Kidney capillary endothelial cell (primary cell): ENCODE measurements around the gene MEOX2.

Source experiments
- DNase-seq: peaks from one replicate; pipeline ENCODE4 v3.0.0-alpha.2; 2018; ENCODE audit warnings: low spot score

Gene MEOX2

DNA sequence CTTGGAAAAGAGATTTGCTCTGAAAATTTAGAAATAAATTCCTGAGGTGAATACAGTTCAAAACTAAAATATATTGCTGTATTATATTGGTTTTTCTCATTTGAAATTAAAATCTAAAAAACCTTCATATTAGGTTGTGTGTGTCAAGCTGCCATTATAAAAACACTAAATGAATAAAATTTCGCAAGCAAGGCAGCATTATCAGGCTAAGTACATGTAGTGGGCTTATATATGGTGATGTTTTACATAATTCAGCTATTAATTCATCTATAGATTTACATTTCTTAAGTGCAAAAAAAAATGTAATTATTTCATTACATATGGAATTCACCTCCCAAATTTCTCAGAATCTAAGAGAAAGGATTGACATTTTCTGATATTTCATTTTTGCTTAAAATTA, 5.3 kb downstream of the MEOX2 start:
- DNase-seq: no peak

DNA sequence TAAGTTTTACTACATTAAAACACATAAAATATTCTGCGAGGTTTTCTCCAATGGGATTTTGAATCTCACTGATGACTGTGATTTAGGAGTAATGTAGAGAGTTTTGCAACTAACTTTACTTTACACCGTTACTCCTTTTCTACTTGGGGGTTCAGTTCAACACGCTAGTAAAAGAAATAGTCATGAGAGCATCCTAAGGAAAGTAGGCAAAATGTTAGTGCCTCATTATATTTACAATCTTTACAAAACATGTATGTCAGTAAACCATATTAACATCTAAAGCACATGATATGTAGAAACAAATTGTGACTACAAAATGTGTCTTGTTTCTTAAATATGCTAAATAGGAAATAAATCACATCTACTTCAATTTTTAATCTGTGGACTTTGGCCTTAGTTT, 6.0 kb downstream of the MEOX2 start:
- no peak for DNase-seq

GRCh38 chr7:15679306-15679705, 7.2 kb downstream of the MEOX2 start:
- DNase-seq: no peak

DNA sequence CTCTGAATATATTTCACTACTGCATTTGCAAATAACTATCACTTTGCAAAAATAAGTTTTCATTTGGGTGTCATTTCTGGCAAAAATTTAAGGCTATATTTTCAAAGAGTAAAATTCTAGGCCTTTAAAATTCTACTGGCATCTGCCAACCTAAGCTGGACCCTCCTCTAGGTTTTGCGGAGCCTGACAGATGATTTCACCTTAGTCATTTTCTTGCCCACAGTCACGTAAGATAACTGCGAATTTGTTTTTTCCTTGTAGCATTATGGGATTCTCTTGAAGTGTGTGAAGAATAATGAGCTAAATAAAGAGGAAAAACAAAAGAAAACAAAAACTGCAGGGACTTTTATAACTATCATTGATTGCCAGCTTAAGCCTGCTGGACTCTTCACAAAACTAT, 7.8 kb downstream of the MEOX2 start:
- DNase-seq: no peak

DNA sequence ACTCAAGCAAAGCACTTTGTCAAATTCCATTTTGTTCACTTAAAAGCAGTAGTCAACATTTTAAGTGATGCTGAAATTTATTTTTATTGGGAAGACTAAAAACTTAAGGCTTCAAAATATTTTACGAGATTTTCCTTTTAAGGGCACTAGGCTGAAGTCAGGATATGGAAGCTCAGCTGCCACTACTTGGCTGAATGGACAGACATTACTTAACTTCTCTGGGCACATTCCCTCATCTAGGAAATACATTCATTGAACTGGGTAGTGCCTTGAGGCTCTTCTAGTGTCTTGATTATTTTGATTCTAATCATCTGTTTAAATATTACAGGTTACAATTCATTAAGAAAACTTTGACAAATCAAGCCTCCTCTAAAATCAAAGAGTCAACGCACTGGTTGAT, 11.1 kb downstream of the MEOX2 start:
- no peak for DNase-seq

DNA sequence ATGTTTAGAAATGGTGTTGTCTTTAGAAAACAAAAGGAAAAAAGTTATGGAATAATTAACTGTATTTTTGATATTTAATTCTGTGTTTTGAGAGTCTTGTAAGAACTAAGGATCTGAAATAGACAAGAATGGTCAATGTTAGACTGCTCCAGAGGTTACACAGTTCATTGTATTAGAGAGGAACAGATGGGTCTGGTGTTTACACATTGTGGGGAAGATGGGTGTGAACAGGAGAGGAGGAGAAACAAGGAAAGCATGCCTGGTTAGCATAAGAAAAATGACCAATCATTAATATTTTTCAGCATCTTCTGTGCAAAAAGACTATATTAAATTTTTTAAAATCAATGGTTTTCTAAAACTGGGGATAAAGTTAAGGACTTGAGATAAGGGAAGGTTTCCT, 11.9 kb downstream of the MEOX2 start:
- no peak for DNase-seq

- no peak for DNase-seq
These were observed 16.9 kb downstream of the MEOX2 start for GRCh38 chr7:15669443-15670090.

- no peak for DNase-seq
These were observed 18.5 kb downstream of the MEOX2 start for GRCh38 chr7:15667991-15668390.

DNA sequence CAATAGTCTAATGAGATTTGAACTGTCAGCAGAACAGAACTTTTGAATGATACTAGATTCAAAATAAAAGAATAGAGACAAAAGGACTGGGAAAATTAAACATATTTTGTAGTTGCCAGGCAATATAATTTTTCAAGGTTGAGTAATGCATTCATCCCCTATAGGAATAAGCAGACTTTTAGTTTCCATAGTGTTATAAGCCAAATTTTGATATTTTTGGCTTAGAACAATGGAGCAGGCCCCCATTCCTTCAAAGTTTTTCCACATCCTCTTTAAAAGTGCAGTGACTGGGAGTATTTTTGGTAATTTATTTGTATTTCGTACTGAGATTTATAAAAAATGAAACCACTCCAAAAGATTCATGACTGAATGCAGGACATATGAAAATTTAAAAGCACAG, 24.0 kb downstream of the MEOX2 start:
- DNase-seq: no peak

- no peak for DNase-seq
These were observed 28.2 kb downstream of the MEOX2 start for GRCh38 chr7:15658247-15658646.

GRCh38 chr7:15652776-15653290, 33.6 kb downstream of the MEOX2 start:
- DNase-seq: no peak

DNA sequence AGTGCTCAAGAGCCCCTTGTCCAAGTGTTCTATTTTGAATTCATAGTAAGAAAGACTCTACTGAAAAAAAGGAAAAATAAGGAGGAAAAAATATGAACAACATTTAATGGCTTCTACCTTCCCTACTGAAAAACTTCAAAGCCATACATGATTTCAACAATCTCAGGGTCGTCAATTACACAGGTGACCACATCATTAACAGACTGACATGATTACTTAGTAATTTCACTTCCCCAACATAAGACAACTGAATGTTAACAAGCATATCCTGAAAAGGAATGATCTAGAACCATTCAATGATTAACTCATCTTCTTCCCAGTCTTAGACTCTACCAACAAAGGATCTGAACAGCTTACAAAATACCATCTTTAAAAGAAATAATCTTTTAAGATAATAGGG, 34.8 kb downstream of the MEOX2 start:
- DNase-seq: no peak

- DNase-seq: no peak
These were observed 35.7 kb downstream of the MEOX2 start for GRCh38 chr7:15650787-15651186.

GRCh38 chr7:15648461-15648961, 38.0 kb downstream of the MEOX2 start:
- no peak for DNase-seq

DNA sequence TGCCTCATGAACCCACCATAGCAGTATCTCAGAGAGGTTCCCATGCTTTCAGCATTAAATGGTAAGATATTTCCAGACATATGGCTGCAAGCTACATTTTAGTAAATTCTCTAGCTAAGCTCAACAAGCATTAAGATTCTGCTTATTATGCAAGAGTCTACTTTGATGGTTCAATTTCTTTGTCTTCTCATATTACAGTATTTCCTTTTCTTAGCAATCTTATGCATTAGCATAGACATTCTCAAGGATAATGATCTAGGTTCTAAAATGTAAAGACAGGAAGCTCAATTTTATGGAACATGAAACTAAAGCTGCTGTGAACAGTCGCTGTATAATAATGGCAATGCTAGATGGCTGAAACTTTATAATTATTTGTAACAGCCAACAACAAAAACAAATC, 39.2 kb downstream of the MEOX2 start:
- no peak for DNase-seq

DNA sequence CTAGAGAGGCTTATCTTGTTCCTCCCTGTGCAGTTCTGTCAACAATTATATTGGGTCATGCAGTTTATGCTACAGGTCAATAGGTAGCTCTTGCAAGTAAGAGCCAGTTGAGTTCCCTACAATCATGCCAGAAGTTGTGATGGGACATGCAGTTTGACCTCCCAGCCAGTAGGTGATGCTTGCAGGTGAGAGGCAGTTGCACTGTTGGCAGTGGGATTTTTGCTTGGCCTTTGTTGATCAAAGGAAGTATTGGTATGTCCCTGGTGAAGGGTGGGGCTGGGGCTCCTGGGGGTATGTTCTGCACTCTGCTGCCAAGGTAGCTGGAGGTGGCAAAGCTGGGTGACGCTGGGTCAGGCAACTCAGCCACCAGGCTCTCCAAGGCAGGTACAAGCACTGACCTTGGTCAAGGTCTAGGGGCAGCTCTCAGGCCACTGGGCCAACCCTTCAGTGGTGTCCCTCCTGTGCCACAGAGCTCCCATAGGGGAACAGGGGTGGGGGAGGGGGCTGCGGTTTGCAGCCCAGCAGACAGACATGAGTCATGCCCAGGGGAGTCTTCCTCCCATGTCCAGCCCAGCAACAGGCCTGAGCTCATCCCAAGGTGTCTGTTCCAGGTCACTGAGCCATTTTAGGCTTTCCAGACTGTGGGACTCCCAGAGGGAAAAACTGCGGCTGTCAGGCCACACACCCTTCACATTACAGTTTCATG, 43.3 kb downstream of the MEOX2 start:
- DNase-seq: no peak

GRCh38 chr7:15628876-15629275, 57.6 kb downstream of the MEOX2 start:
- no peak for DNase-seq

- DNase-seq: no peak
These were observed 60.4 kb downstream of the MEOX2 start for GRCh38 chr7:15626041-15626440.

GRCh38 chr7:15625466-15625865, 61.0 kb downstream of the MEOX2 start:
- no peak for DNase-seq

- no peak for DNase-seq
These were observed 65.0 kb downstream of the MEOX2 start for GRCh38 chr7:15621468-15621867.

GRCh38 chr7:15620491-15621185, 65.8 kb downstream of the MEOX2 start:
- DNase-seq: peak; percentile 1

- DNase-seq: no peak
These were observed 68.2 kb downstream of the MEOX2 start for GRCh38 chr7:15618275-15618674.

DNA sequence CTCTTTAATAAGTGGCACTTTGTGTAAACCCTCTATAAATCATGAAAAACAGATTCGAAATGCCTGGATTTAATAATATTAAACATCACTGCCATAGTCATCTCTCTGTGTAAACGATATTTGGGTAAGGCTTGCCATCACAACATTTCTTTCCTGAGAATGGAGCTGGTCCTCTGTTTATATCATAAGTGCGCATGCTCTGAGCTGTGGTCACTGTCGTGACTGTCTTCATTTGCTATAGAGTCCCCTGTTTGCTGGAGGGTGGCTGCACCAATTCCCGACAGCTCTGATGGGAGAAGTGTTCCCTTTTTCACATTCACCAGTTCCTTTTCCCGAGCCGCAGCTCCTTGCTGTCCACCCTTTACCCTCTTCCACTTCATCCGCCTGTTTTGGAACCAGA, 74.3 kb downstream of the MEOX2 start:
- no peak for DNase-seq
